ENCODE data around the gene MIEF1. TPM values are rescaled to one million over a fixed set of nuclear protein-coding genes. Genes with fewer than 3 reads are reported as not detected.
A peak's percentile ranks its signal among the peaks of the same experiment; 100 is the strongest.

The MIEF1 gene
- total RNA-seq, 2 experiments from 2014 or later = 43.2 to 44.9 TPM

- Mint-ChIP-seq H3K36me3 (ENCODE audit: low read depth) (peaks cover 42% of the 10 kb centered on the region), H3K4me1 (peaks cover 63% of the 10 kb centered on the region), H3K4me3 (peak overlapping the region; percentile 98), H3K27ac (peak overlapping the region; percentile 53), H3K9me3 (ENCODE audit: low read depth) (no peaks in the 10 kb centered on the region), H3K27me3 (no peaks in the 10 kb centered on the region)
- ChIA-PET CTCF (interaction anchor here (0.7 to 4.8 kb wide), 14 partner anchors 8 to 513 kb away, joined by 3 to 100 read pairs (median 4); partner anchors contain the start of genes MIEF1, RPL3 and TAB1), POLR2A (interaction anchor here (0.8 to 2.1 kb wide), 4 partner anchors 8 to 513 kb away, joined by 3 to 11 read pairs (median 4); no protein-coding TSS in a partner anchor)
- DNase-seq (no peak), ATAC-seq (no peak)
- intact Hi-C loops (cut with DNase I, micrococcal nuclease) = loop anchor here (5.0 to 10.0 kb wide), 5 partner anchors 374 to 816 kb away; partner anchors contain the start of genes ADSL (in 1 of the 2) and GRAP2 (in 1 of the 2)
Measured at GRCh38 chr22:39530692-39531331, 28.7 kb downstream of the MIEF1 start.

GRCh38 chr22:39532215-39533073 lies 30.4 kb downstream of the MIEF1 start, which contains the start of gene RPS19BP1:
RPS19BP1 (minus strand) TSS chr22:39532748; CDS start chr22:39532738, 10 bp downstream.
- H3K4me1 Mint-ChIP-seq = peaks cover 51% of the 10 kb centered on the region
- ChIA-PET POLR2A (interaction anchor here (0.6 to 2.1 kb wide), 6 partner anchors 10 to 362 kb away, joined by 4 to 11 read pairs (median 6); partner anchors contain the start of genes ATF4 and RPL3), CTCF (interaction anchor here (1.2 to 4.8 kb wide), 5 partner anchors 10 to 396 kb away, joined by 4 to 100 read pairs (median 6); partner anchors contain the start of gene MIEF1)
- H3K9me3 Mint-ChIP-seq (ENCODE audit: low read depth) = no peaks in the 10 kb centered on the region
- H3K27ac Mint-ChIP-seq = peak within 1 kb of the TSS; percentile 92
- intact Hi-C loops (cut with DNase I, micrococcal nuclease) = loop anchor here (1.0 to 10.0 kb wide), 14 partner anchors 12 to 815 kb away; partner anchors contain the start of genes ADSL (in 2 of the 2), ATF4 (in 2 of the 2), MIEF1 (in 2 of the 2) and CBX6 (in 1 of the 2)
- peaks cover 37% of the 10 kb centered on the region for H3K36me3 Mint-ChIP-seq (ENCODE audit: low read depth)
- DNase-seq (peak; percentile 100), ATAC-seq (peak; percentile 89)
- H3K27me3 Mint-ChIP-seq = no peaks in the 10 kb centered on the region
- H3K4me3 Mint-ChIP-seq = peak within 1 kb of the TSS; percentile 98

DNA sequence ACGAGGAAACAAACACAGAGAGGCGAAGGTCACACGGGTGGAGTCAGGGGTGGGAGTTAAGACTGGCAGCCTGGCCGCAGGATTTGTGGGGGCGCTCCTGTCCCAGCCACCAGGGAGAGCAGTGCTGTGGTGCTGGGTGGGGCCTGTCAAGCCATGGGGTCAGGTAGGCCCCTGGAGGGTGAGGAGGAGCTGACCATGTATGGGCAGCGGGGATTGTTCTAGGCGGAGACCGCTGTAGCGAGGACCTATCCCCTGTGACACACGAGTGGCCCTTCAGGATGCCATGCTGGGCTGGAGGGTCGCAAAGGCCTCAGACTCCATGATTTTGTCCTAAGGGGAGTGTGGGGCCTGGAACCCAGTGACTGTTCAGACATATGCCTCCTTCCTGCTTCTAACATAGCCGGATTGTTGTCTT lies 32.0 kb downstream of the MIEF1 start:
- Mint-ChIP-seq H3K27me3 (no peaks in the 10 kb centered on the region), H3K36me3 (ENCODE audit: low read depth) (peaks cover 27% of the 10 kb centered on the region), H3K9me3 (ENCODE audit: low read depth) (no peaks in the 10 kb centered on the region), H3K27ac (peak overlapping the region; percentile 78), H3K4me3 (no peak overlapping the region), H3K4me1 (peaks cover 35% of the 10 kb centered on the region)
- ATAC-seq (no peak), DNase-seq (no peak)
- ChIA-PET POLR2A (interaction anchor here (0.8 to 1.0 kb wide), 3 partner anchors 214 to 502 kb away, joined by 3 read pairs; partner anchors contain the start of gene RPL3), CTCF (interaction anchor here (0.5 to 2.8 kb wide), 31 partner anchors 15 to 1954 kb away, joined by 3 to 43 read pairs (median 4); partner anchors contain the start of genes LGALS2 and MIEF1)
- intact Hi-C loops (cut with DNase I, micrococcal nuclease) = loop anchor here (1.0 to 10.0 kb wide), 8 partner anchors 371 to 813 kb away; partner anchors contain the start of genes ADSL (in 1 of the 2) and GRAP2 (in 1 of the 2)

- peaks cover 20% of the 10 kb centered on the region for H3K36me3 Mint-ChIP-seq (ENCODE audit: low read depth)
- no peaks in the 10 kb centered on the region for H3K9me3 Mint-ChIP-seq (ENCODE audit: low read depth)
- ChIA-PET POLR2A (interaction anchor here (0.6 to 1.0 kb wide), 4 partner anchors 215 to 502 kb away, joined by 3 to 4 read pairs (median 3); partner anchors contain the start of gene RPL3), CTCF (interaction anchor here (0.5 to 2.8 kb wide), 37 partner anchors 14 to 1955 kb away, joined by 3 to 43 read pairs (median 3); partner anchors contain the start of genes LGALS2 and MIEF1)
- peak; percentile 91 for DNase-seq
- H3K27me3 Mint-ChIP-seq = no peaks in the 10 kb centered on the region
- H3K4me3 Mint-ChIP-seq = no peak overlapping the region
- intact Hi-C loops (cut with DNase I, micrococcal nuclease) = loop anchor here (1.0 to 10.0 kb wide), 8 partner anchors 370 to 813 kb away; partner anchors contain the start of genes ADSL (in 1 of the 2) and GRAP2 (in 1 of the 2)
- peak overlapping the region; percentile 78 for H3K27ac Mint-ChIP-seq
- ATAC-seq = peak; percentile 8
- H3K4me1 Mint-ChIP-seq = peaks cover 28% of the 10 kb centered on the region
Measured at GRCh38 chr22:39534591-39535356, 32.7 kb downstream of the MIEF1 start.

DNA sequence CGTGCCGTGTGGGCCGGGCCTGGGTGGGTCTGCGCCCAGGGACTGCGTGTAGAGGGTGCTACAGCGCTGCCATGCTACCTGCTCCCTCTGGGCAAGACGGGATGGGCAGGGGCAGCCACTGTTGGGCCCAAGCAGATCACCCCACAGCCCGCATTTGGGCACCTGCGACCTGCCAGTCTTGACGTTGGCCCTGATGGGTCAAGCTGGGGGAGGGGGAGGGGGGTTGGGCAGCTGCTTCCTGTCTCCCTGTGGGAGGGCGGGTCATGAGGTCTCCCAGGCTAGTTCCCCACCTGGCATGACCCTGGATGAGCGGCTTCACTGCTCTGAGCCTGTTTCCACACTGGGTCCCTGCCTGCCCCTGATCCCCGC lies 33.3 kb downstream of the MIEF1 start:
- ChIA-PET POLR2A (interaction anchor here (1.0 kb wide), 1 partner anchor 501 kb away, joined by 3 read pairs; no protein-coding TSS in a partner anchor), CTCF (interaction anchor here (0.6 to 2.8 kb wide), 21 partner anchors 14 to 832 kb away, joined by 3 to 43 read pairs (median 4); no protein-coding TSS in a partner anchor)
- Mint-ChIP-seq H3K9me3 (ENCODE audit: low read depth) (no peaks in the 10 kb centered on the region), H3K36me3 (ENCODE audit: low read depth) (peaks cover 16% of the 10 kb centered on the region), H3K27ac (no peak overlapping the region), H3K4me1 (peaks cover 23% of the 10 kb centered on the region), H3K4me3 (no peak overlapping the region), H3K27me3 (no peaks in the 10 kb centered on the region)
- ATAC-seq (no peak), DNase-seq (no peak)
- intact Hi-C loops (cut with DNase I, micrococcal nuclease) = loop anchor here (2.0 to 10.0 kb wide), 3 partner anchors 369 to 405 kb away; partner anchors contain the start of gene GRAP2 (in 1 of the 2)

DNA sequence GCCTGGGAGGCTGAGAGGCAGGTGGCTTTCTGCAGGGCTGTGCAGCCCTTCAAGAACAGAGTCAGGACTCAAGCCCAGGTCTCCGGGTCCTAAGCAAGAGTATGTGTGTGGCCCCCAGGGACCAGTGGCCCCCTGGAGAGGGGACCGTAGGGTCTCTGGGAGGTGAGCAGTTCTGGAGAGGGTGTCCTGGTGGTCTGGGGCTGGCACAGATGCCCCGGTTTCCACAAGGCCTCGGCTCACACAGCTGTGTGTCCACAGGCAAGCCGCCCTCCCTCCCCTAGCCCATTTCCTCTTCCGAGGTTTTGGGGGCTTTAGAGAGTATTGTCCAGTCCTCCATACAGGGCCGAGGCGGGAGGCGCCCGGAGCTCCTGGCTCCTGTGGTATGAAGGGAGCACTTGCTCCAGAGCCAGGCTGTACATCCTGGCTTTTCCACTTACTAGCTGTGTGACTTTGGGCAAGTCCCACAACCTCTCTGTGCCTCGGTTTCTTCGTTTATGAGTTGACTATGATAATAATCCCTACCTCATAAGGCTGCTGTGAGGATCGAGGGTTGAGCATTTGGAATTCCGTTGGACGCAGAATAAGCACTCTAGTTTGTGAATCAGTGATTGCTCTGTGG lies 33.9 kb downstream of the MIEF1 start:
- DNase-seq = no peak
- POLR2A ChIA-PET = no interaction called here
- H3K27me3 Mint-ChIP-seq = no peaks in the 10 kb centered on the region
- intact Hi-C loops (cut with DNase I, micrococcal nuclease) = loop anchor here (2.0 to 10.0 kb wide), 3 partner anchors 369 to 405 kb away; partner anchors contain the start of gene GRAP2 (in 1 of the 2)
- peaks cover 17% of the 10 kb centered on the region for H3K4me1 Mint-ChIP-seq
- ATAC-seq = no peak
- CTCF ChIA-PET = interaction anchor here (0.5 to 2.8 kb wide), 7 partner anchors 131 to 503 kb away, joined by 3 to 43 read pairs (median 3); no protein-coding TSS in a partner anchor
- peaks cover 11% of the 10 kb centered on the region for H3K36me3 Mint-ChIP-seq (ENCODE audit: low read depth)
- no peak overlapping the region for H3K27ac Mint-ChIP-seq
- no peaks in the 10 kb centered on the region for H3K9me3 Mint-ChIP-seq (ENCODE audit: low read depth)
- no peak overlapping the region for H3K4me3 Mint-ChIP-seq

DNA sequence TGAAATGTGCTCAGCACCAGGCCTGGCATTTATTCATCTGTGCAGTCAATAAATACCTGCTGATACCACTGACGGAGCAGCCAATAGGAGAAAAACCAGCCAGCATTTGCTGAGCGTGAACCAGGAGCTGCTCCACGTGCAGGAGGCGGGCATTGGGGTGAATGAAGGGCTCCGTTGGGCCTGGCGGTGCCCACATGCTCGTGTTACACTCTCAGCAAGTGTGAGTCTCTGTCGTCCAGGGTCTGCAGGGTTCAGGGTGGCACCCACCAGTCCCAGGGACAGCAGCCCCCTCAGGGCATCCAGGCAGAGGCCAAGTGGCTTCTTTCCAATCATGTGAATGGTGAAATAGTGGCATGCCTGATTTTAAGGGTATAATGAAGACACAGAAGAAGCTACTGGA lies 34.6 kb downstream of the MIEF1 start:
- ATAC-seq = no peak
- no peaks in the 10 kb centered on the region for H3K9me3 Mint-ChIP-seq (ENCODE audit: low read depth)
- no peaks in the 10 kb centered on the region for H3K27me3 Mint-ChIP-seq
- peaks cover 10% of the 10 kb centered on the region for H3K4me1 Mint-ChIP-seq
- intact Hi-C loops (cut with DNase I, micrococcal nuclease) = loop anchor here in 1 of 2 experiments (10.0 kb wide), 2 partner anchors 368 to 398 kb away; partner anchors contain the start of gene GRAP2
- ChIA-PET CTCF (interaction anchor here (0.6 to 2.8 kb wide), 7 partner anchors 40 to 810 kb away, joined by 3 to 16 read pairs (median 3); no protein-coding TSS in a partner anchor), POLR2A (no interaction called here)
- H3K4me3 Mint-ChIP-seq = no peak overlapping the region
- DNase-seq = no peak
- H3K27ac Mint-ChIP-seq = no peak overlapping the region
- H3K36me3 Mint-ChIP-seq (ENCODE audit: low read depth) = peaks cover 4% of the 10 kb centered on the region

DNA sequence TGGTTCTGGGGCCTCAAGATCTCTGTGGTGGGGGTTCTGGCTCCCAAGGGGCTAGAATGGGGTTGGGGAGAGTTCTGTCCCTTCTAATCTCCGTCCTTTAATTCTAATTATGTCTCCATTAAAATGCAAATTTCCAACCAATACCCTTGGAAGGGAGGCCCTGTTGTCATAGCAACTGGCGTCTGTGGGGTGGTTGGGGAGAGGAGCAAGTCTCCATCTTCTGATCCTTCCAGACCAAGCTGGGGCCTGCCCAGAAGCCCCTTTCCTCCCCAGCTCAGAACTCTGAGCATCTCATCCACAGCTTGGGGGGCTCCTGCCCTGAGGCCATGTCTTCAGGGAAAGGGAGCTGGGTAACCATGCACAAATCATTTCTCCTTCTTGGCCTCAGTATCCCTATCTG lies 35.9 kb downstream of the MIEF1 start:
- H3K4me1 Mint-ChIP-seq = peaks cover 6% of the 10 kb centered on the region
- DNase-seq (no peak), ATAC-seq (no peak)
- no peak overlapping the region for H3K4me3 Mint-ChIP-seq
- POLR2A ChIA-PET = no interaction called here
- no peaks in the 10 kb centered on the region for H3K36me3 Mint-ChIP-seq (ENCODE audit: low read depth)
- CTCF ChIA-PET = interaction anchor here (0.8 to 2.8 kb wide), 3 partner anchors 209 to 498 kb away, joined by 3 to 16 read pairs (median 10); no protein-coding TSS in a partner anchor
- H3K9me3 Mint-ChIP-seq (ENCODE audit: low read depth) = no peaks in the 10 kb centered on the region
- intact Hi-C loops (cut with DNase I, micrococcal nuclease) = loop anchor here in 1 of 2 experiments (10.0 kb wide), 2 partner anchors 367 to 397 kb away; partner anchors contain the start of gene GRAP2
- H3K27ac Mint-ChIP-seq = no peak overlapping the region
- no peaks in the 10 kb centered on the region for H3K27me3 Mint-ChIP-seq

DNA sequence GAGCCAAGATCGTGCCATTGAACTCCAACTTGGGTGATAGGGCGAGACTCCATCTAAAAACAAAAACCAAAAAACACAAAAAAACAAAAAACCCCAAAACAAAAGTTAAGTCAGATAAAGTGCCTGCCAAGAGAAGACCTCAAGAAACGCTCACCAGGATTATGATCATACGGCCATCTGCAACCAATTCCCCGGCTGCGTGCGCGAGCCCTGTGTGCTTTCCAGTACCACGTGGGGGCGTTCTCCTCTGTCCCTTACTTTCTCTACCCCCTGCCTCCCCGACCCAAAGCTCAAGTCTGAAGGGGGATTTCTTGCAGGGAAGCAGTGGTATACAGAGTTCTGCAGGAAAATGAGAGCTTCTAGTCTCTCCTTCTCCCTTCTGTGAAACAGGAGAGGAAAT lies 41.0 kb downstream of the MIEF1 start:
- no peaks in the 10 kb centered on the region for H3K9me3 Mint-ChIP-seq (ENCODE audit: low read depth)
- POLR2A ChIA-PET = no interaction called here
- ATAC-seq (peak; percentile 80), DNase-seq (peak; percentile 64)
- no peak overlapping the region for H3K27ac Mint-ChIP-seq
- H3K36me3 Mint-ChIP-seq (ENCODE audit: low read depth) = no peaks in the 10 kb centered on the region
- H3K4me1 Mint-ChIP-seq = peaks cover 7% of the 10 kb centered on the region
- H3K4me3 Mint-ChIP-seq = no peak overlapping the region
- CTCF ChIA-PET = interaction anchor here (1.0 to 2.1 kb wide), 6 partner anchors 375 to 493 kb away, joined by 3 to 7 read pairs (median 4); no protein-coding TSS in a partner anchor
- peaks cover 24% of the 10 kb centered on the region for H3K27me3 Mint-ChIP-seq
- intact Hi-C loops (cut with DNase I, micrococcal nuclease) = no loop called here

All from activated CD4-positive, alpha-beta T cell treated with anti-CD3 and anti-CD28 coated beads for 36 hours (primary cell).